Measurements from ENCODE around the gene MT1B. TPM values are rescaled to one million over a fixed set of nuclear protein-coding genes. Genes with fewer than 3 reads are reported as not detected.

MT1B gene
- total RNA-seq, 1 experiment from 2014 or later: not detected

- DNase-seq (ENCODE audit: low spot score): no peak
Observed at GRCh38 chr16:56684926-56685590, 33.4 kb downstream of the MT1B start.

DNA sequence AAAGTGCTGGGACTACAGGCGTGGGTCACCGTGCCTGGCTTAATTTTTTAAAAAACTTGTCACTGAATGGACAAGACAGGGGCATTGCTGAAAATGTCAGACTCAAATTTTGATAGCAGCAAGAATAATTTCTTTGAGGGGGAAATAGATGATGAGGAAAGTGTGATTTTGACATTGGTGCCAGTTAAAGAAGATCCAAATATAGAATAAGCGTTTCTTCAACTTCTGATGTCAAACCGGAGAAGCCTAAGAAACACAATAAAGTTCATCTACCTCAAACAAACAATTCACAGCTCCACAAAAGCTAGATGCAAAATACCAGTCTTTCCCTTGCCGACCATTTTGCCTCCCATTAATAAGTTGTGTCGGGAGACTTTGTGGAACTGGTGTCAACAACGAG, 35.1 kb downstream of the MT1B start:
- no peak for DNase-seq (ENCODE audit: low spot score)

DNA sequence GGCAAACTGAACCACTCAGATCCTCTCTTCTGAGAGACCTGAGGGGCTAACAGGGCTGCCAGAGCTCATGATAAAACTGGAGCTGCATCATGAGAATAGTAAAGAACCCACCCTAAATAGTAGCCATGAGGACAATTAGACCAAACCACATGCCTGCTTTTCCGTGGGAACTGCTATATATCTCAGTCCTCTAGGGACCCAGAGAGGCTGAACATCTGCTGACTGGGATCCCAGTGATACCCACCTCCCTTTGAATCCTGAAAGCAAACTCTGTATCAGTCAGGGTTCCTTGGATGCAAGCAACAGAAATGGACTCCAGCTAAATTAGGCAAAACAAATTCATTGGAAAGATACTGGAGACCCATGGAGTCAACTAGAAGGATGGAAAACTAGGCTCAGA, 37.1 kb downstream of the MT1B start:
- DNase-seq (ENCODE audit: low spot score): no peak

- DNase-seq (ENCODE audit: low spot score): no peak
Observed at GRCh38 chr16:56689171-56689570, 37.5 kb downstream of the MT1B start.

DNA sequence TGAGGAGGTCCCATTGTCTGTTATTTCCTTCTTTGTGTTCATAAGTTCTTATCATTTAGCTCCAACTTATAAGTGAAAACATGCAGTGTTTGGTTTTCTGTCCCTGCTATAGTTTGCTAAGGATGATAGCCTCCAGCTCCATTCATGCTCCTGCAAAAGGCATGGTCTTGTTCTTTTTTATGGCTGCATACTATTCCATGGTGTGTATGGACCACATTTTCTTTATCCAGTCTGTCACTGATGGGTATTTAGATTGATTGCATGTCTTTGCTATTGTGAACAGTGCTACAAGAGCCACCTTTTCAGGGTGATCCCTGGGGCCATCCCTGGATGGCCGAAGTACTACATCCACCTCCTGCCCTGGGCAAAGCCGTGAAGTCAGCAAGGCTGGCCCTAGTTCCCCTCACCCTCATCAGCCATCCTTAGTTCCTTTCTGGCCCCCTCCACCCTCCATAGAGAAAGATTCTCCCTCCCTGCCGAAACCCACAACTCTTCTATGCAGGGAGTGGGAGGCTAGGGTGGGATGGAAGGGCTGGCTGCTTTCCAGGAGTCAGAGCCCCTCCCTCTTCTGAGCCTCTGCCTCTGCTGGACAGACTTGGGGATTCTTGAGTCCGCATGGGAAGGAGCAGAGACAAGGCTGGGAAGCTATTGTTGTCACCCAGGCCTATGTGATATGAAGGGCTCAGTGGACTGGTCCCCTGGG, 38.9 kb downstream of the MT1B start:
- DNase-seq (ENCODE audit: low spot score): no peak

DNA sequence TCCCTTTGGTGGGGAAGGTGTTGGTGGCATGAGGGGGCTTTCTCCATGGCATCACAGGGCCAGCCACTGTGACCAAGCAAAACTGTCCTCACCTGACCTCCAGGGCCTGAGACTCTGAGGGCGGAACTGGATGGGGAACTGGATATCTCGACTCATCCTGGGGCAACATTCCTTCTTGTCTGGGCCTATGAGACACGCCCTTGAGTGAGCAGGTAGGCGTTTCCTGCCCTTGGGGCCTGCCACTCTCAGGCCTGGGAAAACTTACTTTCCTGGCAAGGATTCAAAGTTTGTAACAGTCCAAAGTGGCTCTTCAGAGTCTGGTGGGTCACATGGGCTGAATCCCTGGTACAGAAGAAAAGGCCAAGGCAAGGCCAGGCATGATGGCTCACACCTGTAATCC, 40.2 kb downstream of the MT1B start:
- DNase-seq (ENCODE audit: low spot score): peak; percentile 25

GRCh38 chr16:56695246-56695645, 43.6 kb downstream of the MT1B start:
- no peak for DNase-seq (ENCODE audit: low spot score)

DNA sequence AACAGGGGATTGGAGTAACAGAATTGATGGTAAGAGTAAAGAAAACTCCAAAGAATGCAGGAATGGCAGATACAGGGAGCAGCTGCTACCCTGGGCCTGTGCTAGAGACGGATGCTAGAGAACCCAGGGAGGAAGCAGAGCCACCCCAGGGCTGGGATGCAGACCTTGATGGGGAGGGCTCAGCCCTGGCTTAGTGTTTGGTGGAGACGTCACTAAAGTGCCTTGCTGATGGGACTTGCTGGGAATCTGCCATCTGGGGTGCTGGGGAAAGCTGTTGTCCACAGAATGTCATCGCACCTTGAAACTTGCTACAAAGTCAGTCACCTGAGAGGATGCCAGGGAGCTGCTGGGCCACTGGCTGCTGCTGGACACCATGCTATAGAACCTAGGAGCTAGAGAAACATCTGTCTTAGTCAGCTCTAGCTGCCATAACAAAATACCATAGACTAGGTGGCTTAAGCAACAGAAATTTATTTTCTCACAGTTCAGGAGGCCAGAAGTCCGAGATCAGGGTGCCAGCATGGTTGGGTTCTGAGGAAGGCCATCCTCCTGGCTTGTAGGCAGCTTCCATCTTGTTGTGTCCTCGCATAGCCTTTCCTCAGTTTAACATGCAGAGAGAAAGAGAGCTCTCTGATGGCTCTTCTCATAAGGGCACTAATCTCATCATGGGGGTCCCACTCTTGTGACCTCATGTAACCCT, 45.9 kb downstream of the MT1B start:
- no peak for DNase-seq (ENCODE audit: low spot score)

DNA sequence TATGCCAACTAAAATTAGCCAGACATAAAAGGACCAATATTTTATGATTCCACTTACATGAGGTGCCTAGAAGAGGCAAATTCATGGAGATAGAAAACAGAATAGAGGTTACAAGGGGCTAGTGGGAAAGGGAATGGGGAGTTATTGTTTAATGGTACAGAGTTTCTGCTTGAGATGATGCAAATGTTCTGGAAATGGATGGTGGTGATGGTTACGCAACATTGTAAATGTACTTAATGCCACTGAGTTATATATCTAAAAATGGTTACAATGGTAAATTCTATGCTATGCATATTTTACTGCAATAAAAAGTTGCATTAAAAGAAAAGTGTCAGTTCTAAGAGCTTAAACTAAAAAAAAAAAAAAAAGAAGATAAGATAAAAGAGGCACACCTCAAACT, 48.5 kb downstream of the MT1B start:
- DNase-seq (ENCODE audit: low spot score): no peak

DNA sequence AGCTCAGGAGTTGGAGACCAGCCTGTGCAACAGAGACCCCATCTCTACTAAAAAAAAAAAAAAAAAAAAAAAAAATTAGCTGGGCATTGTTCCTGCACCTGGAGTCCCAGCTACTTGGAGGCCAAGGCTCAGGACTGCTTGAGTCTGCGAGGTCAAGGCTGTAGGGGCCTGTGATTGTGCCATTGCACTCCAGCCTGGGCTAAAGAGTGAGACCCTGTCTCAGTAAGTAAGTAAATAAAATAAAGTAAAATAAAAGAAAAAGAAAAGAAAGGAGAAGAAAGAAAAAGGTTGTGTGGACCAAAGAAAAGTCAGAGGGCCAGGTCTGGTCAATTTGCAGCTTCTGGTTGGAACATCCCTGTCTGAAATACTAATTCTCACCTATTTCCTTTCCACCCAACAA, 48.9 kb downstream of the MT1B start:
- DNase-seq (ENCODE audit: low spot score): no peak

DNA sequence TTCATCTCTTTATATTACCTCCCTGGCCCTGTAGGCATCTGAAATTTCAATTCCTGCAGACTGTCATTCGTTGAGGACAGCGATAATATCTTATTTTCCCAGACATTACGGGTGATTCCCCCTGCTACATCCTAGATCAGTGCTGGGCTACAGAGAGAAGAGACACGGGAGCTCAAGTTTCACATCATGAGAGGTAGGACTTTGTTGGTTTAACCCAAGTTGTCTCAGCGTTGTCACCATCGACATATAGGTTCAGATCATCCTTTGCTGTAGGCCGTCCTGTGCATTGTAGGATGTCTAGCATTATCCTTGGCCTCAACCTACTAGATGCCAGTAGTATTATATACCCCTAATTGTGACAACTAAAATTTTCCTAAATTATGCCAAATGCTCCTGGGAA, 49.8 kb downstream of the MT1B start:
- no peak for DNase-seq (ENCODE audit: low spot score)

Other genes starting within 250 kb of the MT1B start
- gene AMFR, start 226.3 kb upstream of the MT1B start, total RNA-seq (2014; rRNA removed; shearing (Covaris generic)): 75.9 and 82.9 TPM in 2 replicates
- 165 and 185 TPM in 2 replicates for gene NUDT21, start 200.6 kb upstream of the MT1B start, total RNA-seq (2014; rRNA removed; shearing (Covaris generic))
- 34.2 and 43.2 TPM in 2 replicates for gene OGFOD1, start 200.3 kb upstream of the MT1B start, total RNA-seq (2014; rRNA removed; shearing (Covaris generic))
- gene BBS2, start 131.9 kb upstream of the MT1B start, total RNA-seq (2014; rRNA removed; shearing (Covaris generic)): 10.4 and 19.3 TPM in 2 replicates
- not detected in 2 replicates for gene MT4, start 86.8 kb upstream of the MT1B start, total RNA-seq (2014; rRNA removed; shearing (Covaris generic))
- 3.5 TPM in 1 of 2 replicates, not detected in the other for gene MT3, start 62.4 kb upstream of the MT1B start, total RNA-seq (2014; rRNA removed; shearing (Covaris generic))
- gene MT2A, start 43.3 kb upstream of the MT1B start, total RNA-seq (2014; rRNA removed; shearing (Covaris generic)): 44.1 and 51.4 TPM in 2 replicates
- gene MT1E, start 26.1 kb upstream of the MT1B start, total RNA-seq (2014; rRNA removed; shearing (Covaris generic)): 493 and 525 TPM in 2 replicates
- gene MT1M, start 19.2 kb upstream of the MT1B start, total RNA-seq (2014; rRNA removed; shearing (Covaris generic)): not detected in 2 replicates
- gene MT1A, start 13.2 kb upstream of the MT1B start, total RNA-seq (2014; rRNA removed; shearing (Covaris generic)): 2.0 and 6.6 TPM in 2 replicates
- 4.7 and 5.6 TPM in 2 replicates for gene MT1F, start 6.1 kb downstream of the MT1B start, total RNA-seq (2014; rRNA removed; shearing (Covaris generic))
- 0.50 and 1.5 TPM in 2 replicates for gene MT1G, start 16.2 kb downstream of the MT1B start, total RNA-seq (2014; rRNA removed; shearing (Covaris generic))
- gene MT1H, start 17.9 kb downstream of the MT1B start, total RNA-seq (2014; rRNA removed; shearing (Covaris generic)): not detected in 2 replicates
- gene MT1X, start 30.6 kb downstream of the MT1B start, total RNA-seq (2014; rRNA removed; shearing (Covaris generic)): 29.2 and 29.4 TPM in 2 replicates
- 94.6 and 115 TPM in 2 replicates for gene NUP93, start 78.2 kb downstream of the MT1B start, total RNA-seq (2014; rRNA removed; shearing (Covaris generic))
- gene SLC12A3, start 213.3 kb downstream of the MT1B start, total RNA-seq (2014; rRNA removed; shearing (Covaris generic)): not detected in 2 replicates

Measured in HT-29 (cell line).